Panc1 (cell line): ENCODE measurements around the gene OTOG. TPM values are rescaled to one million over a fixed set of nuclear protein-coding genes. Genes with fewer than 3 reads are reported as not detected.

Source experiments
- ATAC-seq: fragments of 200-7000 bp; cut with Tn5 transposase; 2 replicates; pipeline ENCODE4 v1.9.1; 2020; ENCODE audit warnings: mild to moderate bottlenecking, moderate library complexity
- BruUV-seq: library from RNA; stranded (reverse); fragments of 400-500 nt; replicated peaks from 2 replicates; lab custom pipeline; 2021; lab: Mats Ljungman, UMichigan
- CTCF ChIA-PET: fragments of 300-600 bp; sonication (Branson Sonifier 250); formaldehyde crosslinking; loops from one replicate; lab custom pipeline; 2022; ENCODE audit warnings: antibody characterized with exemption; lab: Charles Lee
- POLR2A ChIA-PET: fragments of 300-600 bp; sonication (Branson Sonifier 250); formaldehyde crosslinking; loops from one replicate; lab custom pipeline; 2022; ENCODE audit warnings: antibody characterized with exemption; lab: Charles Lee
- DNase-seq: peaks from one replicate; pipeline ENCODE4 v3.0.0-alpha.2; 2010; ENCODE audit warnings: low read depth, low spot score
- H3K27ac ChIP-seq: 2 replicates; pipeline ENCODE4 v1.5.1; 2011; ENCODE audit warnings: mild to moderate bottlenecking, low read length, inconsistent platforms
- H3K27me3 ChIP-seq: fragments of 200-500 bp; sonication (Bioruptor generic); 2 replicates; pipeline ENCODE4 v1.6.0; 2014; ENCODE audit warnings: low read length, inconsistent platforms; ENCODE audit not compliant: control insufficient read depth, insufficient read depth
- H3K36me3 ChIP-seq: fragments of 200-500 bp; sonication (Bioruptor generic); 2 replicates; pipeline ENCODE4 v1.5.1; 2014; ENCODE audit warnings: inconsistent platforms, mild to moderate bottlenecking, low read length, moderate library complexity; ENCODE audit not compliant: control insufficient read depth, insufficient read depth
- H3K4me1 ChIP-seq: 2 replicates; pipeline ENCODE4 v1.5.1; 2011; ENCODE audit warnings: inconsistent platforms, mild to moderate bottlenecking, low read length, moderate library complexity; ENCODE audit not compliant: control insufficient read depth, insufficient read depth
- H3K4me3 ChIP-seq, 2 experiments: 2 replicates each; pipeline ENCODE4 v1.5.1; 2011 to 2012; ENCODE audit warnings: low read depth in 2 of 2, low read length in 2 of 2, mild to moderate bottlenecking in 2 of 2, inconsistent platforms in 1 of 2, moderate library complexity in 1 of 2
- H3K9me3 ChIP-seq: fragments of 200-500 bp; sonication (Bioruptor generic); 2 replicates; pipeline ENCODE4 v1.5.1; 2014; ENCODE audit warnings: low read depth, mild to moderate bottlenecking, inconsistent platforms, low read length, moderate library complexity; ENCODE audit not compliant: control insufficient read depth, insufficient read depth
- POLR2AphosphoS5 ChIP-seq: IDR thresholded peaks from 2 replicates; pipeline ENCODE4 v1.6.1; 2012; ENCODE audit warnings: mild to moderate bottlenecking, low read depth, low read length, moderate library complexity
- SIN3A ChIP-seq: IDR thresholded peaks from 2 replicates; pipeline ENCODE4 v1.6.1; 2012; ENCODE audit warnings: low read depth, mild to moderate bottlenecking, low read length, moderate library complexity, borderline replicate concordance; ENCODE audit not compliant: insufficient read depth
- TCF7L2 ChIP-seq: IDR thresholded peaks from 2 replicates; pipeline ENCODE4 v1.6.1; 2011; ENCODE audit warnings: mild to moderate bottlenecking, low read depth, low read length, inconsistent platforms
- in situ Hi-C: cut with HindIII; loops from 2 replicates; pipeline ENCODE4 v1.10.0; 2016; ENCODE audit warnings: low sequenced_read_pairs, low pct_unique_long_range_greater_than_20kb
- intact Hi-C: fragments of 100-400 bp; cut with micrococcal nuclease; formaldehyde crosslinking; loops from one replicate; pipeline ENCODE4 v1.10.0; 2022; ENCODE audit not compliant: unreplicated experiment
- total RNA-seq: library from RNA; stranded (reverse); gene quantifications from one replicate; pipeline ENCODE4 v1.2.1, GENCODE V29; 2021; ENCODE audit not compliant: unreplicated experiment
- TF ChIP-seq, protein P1 (sequence below), 2 experiments: IDR thresholded peaks; 2 replicates each; pipeline ENCODE4 v1.6.1; 2011 to 2012; ENCODE audit warnings: low read depth in 2 of 2, control low read depth in 1 of 2, low read length in 1 of 2, mild to moderate bottlenecking in 1 of 2, moderate library complexity in 1 of 2; ENCODE audit not compliant: insufficient read depth in 1 of 2
- TF ChIP-seq, protein P2 (sequence below): fragments of 450-650 bp; IDR thresholded peaks from 2 replicates; pipeline ENCODE4 v1.5.1; 2017; ENCODE audit warnings: mild to moderate bottlenecking

The OTOG gene
- total RNA-seq, 1 experiment from 2014 or later = not detected

DNA sequence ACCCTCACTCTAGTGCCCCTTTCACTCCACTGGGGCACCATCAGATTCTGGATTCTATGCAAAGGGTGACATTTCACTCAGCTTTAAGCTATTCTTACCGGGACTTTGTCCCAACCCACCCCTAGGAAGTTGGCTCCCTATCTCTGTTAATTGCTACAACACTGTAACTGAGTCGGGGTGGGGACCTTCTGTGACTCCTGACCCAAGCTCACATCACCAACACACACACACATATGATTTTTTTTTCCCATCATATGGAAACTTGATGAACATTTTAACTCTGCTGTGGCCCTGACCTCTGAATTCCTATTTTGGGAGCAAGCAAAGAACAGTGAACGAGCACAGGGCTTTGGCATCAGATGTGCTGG lies 19.4 kb upstream of the OTOG start:
- H3K27me3 ChIP-seq = no peaks in the 10 kb centered on the region; the same call in 1 of the 2 replicates
- H3K4me1 ChIP-seq = no peaks in the 10 kb centered on the region
- DNase-seq = no peak
- in situ Hi-C loops = no loop called here
- H3K27ac ChIP-seq = no peak overlapping the region
- TF ChIP-seq, protein P1, sequence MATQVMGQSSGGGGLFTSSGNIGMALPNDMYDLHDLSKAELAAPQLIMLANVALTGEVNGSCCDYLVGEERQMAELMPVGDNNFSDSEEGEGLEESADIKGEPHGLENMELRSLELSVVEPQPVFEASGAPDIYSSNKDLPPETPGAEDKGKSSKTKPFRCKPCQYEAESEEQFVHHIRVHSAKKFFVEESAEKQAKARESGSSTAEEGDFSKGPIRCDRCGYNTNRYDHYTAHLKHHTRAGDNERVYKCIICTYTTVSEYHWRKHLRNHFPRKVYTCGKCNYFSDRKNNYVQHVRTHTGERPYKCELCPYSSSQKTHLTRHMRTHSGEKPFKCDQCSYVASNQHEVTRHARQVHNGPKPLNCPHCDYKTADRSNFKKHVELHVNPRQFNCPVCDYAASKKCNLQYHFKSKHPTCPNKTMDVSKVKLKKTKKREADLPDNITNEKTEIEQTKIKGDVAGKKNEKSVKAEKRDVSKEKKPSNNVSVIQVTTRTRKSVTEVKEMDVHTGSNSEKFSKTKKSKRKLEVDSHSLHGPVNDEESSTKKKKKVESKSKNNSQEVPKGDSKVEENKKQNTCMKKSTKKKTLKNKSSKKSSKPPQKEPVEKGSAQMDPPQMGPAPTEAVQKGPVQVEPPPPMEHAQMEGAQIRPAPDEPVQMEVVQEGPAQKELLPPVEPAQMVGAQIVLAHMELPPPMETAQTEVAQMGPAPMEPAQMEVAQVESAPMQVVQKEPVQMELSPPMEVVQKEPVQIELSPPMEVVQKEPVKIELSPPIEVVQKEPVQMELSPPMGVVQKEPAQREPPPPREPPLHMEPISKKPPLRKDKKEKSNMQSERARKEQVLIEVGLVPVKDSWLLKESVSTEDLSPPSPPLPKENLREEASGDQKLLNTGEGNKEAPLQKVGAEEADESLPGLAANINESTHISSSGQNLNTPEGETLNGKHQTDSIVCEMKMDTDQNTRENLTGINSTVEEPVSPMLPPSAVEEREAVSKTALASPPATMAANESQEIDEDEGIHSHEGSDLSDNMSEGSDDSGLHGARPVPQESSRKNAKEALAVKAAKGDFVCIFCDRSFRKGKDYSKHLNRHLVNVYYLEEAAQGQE (IDR thresholded peaks at IDR 0.05; ENCODE audit: insufficient read depth in 1 of 2, low read depth in 2 of 2, low read length in 1 of 2) = no peak
- TF ChIP-seq SIN3A (no peak), TCF7L2 (no peak), POLR2AphosphoS5 (no peak)
- TF ChIP-seq, protein P2, sequence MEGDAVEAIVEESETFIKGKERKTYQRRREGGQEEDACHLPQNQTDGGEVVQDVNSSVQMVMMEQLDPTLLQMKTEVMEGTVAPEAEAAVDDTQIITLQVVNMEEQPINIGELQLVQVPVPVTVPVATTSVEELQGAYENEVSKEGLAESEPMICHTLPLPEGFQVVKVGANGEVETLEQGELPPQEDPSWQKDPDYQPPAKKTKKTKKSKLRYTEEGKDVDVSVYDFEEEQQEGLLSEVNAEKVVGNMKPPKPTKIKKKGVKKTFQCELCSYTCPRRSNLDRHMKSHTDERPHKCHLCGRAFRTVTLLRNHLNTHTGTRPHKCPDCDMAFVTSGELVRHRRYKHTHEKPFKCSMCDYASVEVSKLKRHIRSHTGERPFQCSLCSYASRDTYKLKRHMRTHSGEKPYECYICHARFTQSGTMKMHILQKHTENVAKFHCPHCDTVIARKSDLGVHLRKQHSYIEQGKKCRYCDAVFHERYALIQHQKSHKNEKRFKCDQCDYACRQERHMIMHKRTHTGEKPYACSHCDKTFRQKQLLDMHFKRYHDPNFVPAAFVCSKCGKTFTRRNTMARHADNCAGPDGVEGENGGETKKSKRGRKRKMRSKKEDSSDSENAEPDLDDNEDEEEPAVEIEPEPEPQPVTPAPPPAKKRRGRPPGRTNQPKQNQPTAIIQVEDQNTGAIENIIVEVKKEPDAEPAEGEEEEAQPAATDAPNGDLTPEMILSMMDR = no peak
- no peaks in the 10 kb centered on the region for H3K9me3 ChIP-seq
- no peak for ATAC-seq
- CTCF ChIA-PET = interaction anchor here (0.7 to 2.1 kb wide), 10 partner anchors 8 to 244 kb away, joined by 3 to 16 read pairs (median 4); partner anchors contain the start of gene KCNJ11
- no peak overlapping the region for H3K4me3 ChIP-seq
- intact Hi-C loops = no loop called here
- H3K36me3 ChIP-seq = no peaks in the 10 kb centered on the region
- POLR2A ChIA-PET = no interaction called here
- no TSS peak for BruUV-seq

DNA sequence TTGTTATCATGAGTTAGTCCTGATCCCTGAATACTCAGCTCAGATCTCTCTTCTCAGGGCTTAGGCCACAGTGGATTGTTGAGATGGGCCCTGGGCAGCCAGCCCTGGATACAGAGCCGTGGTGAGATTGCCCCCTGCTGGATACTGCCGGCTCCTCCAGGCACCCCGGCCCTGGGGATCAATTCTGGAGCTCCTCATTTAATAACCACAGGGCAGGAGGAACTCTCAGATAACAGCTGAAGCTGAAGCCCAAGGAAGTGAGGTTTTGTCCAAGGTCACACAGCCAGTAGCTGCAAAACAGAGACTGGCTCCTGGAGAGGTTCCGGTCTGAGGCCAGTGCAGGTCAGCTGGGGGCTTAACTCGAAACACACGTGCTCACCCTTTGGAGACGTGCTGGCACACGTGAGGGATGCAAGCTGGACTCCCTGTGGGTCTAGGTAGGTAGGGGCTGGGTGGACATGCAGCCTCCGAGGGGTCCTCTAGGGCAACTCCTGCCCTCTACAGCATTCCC lies 18.8 kb upstream of the OTOG start:
- H3K36me3 ChIP-seq = no peaks in the 10 kb centered on the region
- TF ChIP-seq, protein P1 (IDR thresholded peaks at IDR 0.05; ENCODE audit: insufficient read depth in 1 of 2, low read depth in 2 of 2, low read length in 1 of 2) = no peak
- TF ChIP-seq, protein P2 = peak; percentile 92
- TF ChIP-seq POLR2AphosphoS5 = no peak
- ATAC-seq (peak; percentile 90), DNase-seq (peak; percentile 5)
- POLR2A ChIA-PET = no interaction called here
- BruUV-seq = no TSS peak
- no peaks in the 10 kb centered on the region; the same call in 1 of the 2 replicates for H3K27me3 ChIP-seq
- no peaks in the 10 kb centered on the region for H3K9me3 ChIP-seq
- in situ Hi-C loops (no loop called here), intact Hi-C loops (loop anchor here (2.0 kb wide), 1 partner anchor 143 kb away; no protein-coding TSS in a partner anchor)
- no peak overlapping the region for H3K27ac ChIP-seq
- CTCF ChIA-PET = interaction anchor here (0.6 to 2.1 kb wide), 12 partner anchors 9 to 460 kb away, joined by 3 to 16 read pairs (median 4); partner anchors contain the start of gene KCNJ11
- no peaks in the 10 kb centered on the region for H3K4me1 ChIP-seq
- H3K4me3 ChIP-seq = no peak overlapping the region
